ENCODE data around the gene KLF13. TPM values are rescaled to one million over a fixed set of nuclear protein-coding genes. Genes with fewer than 3 reads are reported as not detected.

The KLF13 gene
- polyA plus RNA-seq, 1 experiment, result 11.5 TPM

GRCh38 chr15:31376511-31376910 is 49.9 kb downstream of the KLF13 start:
- DNase-seq (ENCODE audit: low read depth), result no peak
- Histone ChIP-seq H3K36me3 (ENCODE audit: control insufficient read depth, insufficient read depth, low read length) (peaks cover 16% of the 10 kb centered on the region), H3K4me3 (ENCODE audit: low read depth, low read length) (no peak overlapping the region), H3K27me3 (ENCODE audit: control insufficient read depth, insufficient read depth, low read length) (no peaks in the 10 kb centered on the region)
- no peak for TF ChIP-seq CTCF (IDR thresholded peaks at IDR 0.05; ENCODE audit: insufficient read depth, low read depth, low read length)
- POLR2A ChIA-PET, result no interaction called here
- CTCF ChIA-PET, result interaction anchor here (1.2 to 1.6 kb wide), 2 partner anchors 11 to 13 kb away, joined by 3 read pairs; no protein-coding TSS in a partner anchor

- POLR2A ChIA-PET, result no interaction called here
- Histone ChIP-seq H3K36me3 (ENCODE audit: control insufficient read depth, insufficient read depth, low read length) (peaks cover 16% of the 10 kb centered on the region), H3K27me3 (ENCODE audit: control insufficient read depth, insufficient read depth, low read length) (no peaks in the 10 kb centered on the region), H3K4me3 (ENCODE audit: low read depth, low read length) (no peak overlapping the region)
- CTCF ChIA-PET, result interaction anchor here (1.4 to 1.6 kb wide), 2 partner anchors 11 to 14 kb away, joined by 3 to 6 read pairs; no protein-coding TSS in a partner anchor
- DNase-seq (ENCODE audit: low read depth), result no peak
- no peak for TF ChIP-seq CTCF (IDR thresholded peaks at IDR 0.05; ENCODE audit: insufficient read depth, low read depth, low read length)
Measured at GRCh38 chr15:31377030-31377429, 50.4 kb downstream of the KLF13 start.

GRCh38 chr15:31378363-31378903 is 51.8 kb downstream of the KLF13 start:
- Histone ChIP-seq H3K36me3 (ENCODE audit: control insufficient read depth, insufficient read depth, low read length) (peaks cover 10% of the 10 kb centered on the region), H3K27me3 (ENCODE audit: control insufficient read depth, insufficient read depth, low read length) (no peaks in the 10 kb centered on the region), H3K4me3 (ENCODE audit: low read depth, low read length) (no peak overlapping the region)
- ChIA-PET CTCF (interaction anchor here (1.4 kb wide), 1 partner anchor 12 kb away, joined by 6 read pairs; no protein-coding TSS in a partner anchor), POLR2A (interaction anchor here (0.7 kb wide), 1 partner anchor 1696 kb away, joined by 3 read pairs; no protein-coding TSS in a partner anchor)
- DNase-seq (ENCODE audit: low read depth), result no peak
- no peak for TF ChIP-seq CTCF (IDR thresholded peaks at IDR 0.05; ENCODE audit: insufficient read depth, low read depth, low read length)

- peaks cover 9% of the 10 kb centered on the region for H3K36me3 ChIP-seq (ENCODE audit: control insufficient read depth, insufficient read depth, low read length)
- no peak for TF ChIP-seq CTCF (IDR thresholded peaks at IDR 0.05; ENCODE audit: insufficient read depth, low read depth, low read length)
- ChIA-PET POLR2A (no interaction called here), CTCF (no interaction called here)
- no peak for DNase-seq (ENCODE audit: low read depth)
- H3K4me3 ChIP-seq (ENCODE audit: low read depth, low read length), result no peak overlapping the region
- no peaks in the 10 kb centered on the region for H3K27me3 ChIP-seq (ENCODE audit: control insufficient read depth, insufficient read depth, low read length)
Measured at GRCh38 chr15:31379042-31379441, 52.4 kb downstream of the KLF13 start.

GRCh38 chr15:31379577-31379976 is 52.9 kb downstream of the KLF13 start:
- no peak for DNase-seq (ENCODE audit: low read depth)
- no peak for TF ChIP-seq CTCF (IDR thresholded peaks at IDR 0.05; ENCODE audit: insufficient read depth, low read depth, low read length)
- ChIA-PET CTCF (no interaction called here), POLR2A (no interaction called here)
- Histone ChIP-seq H3K27me3 (ENCODE audit: control insufficient read depth, insufficient read depth, low read length) (no peaks in the 10 kb centered on the region), H3K36me3 (ENCODE audit: control insufficient read depth, insufficient read depth, low read length) (peaks cover 9% of the 10 kb centered on the region), H3K4me3 (ENCODE audit: low read depth, low read length) (no peak overlapping the region)

Data from BJ (cell line).